ENCODE data around the gene KDM3B.

- TF ChIP-seq REST (IDR thresholded peaks at IDR 0.05; ENCODE audit: low read depth, low read length) (no peak), CHD2 (IDR thresholded peaks at IDR 0.05; ENCODE audit: low read length, partially characterized antibody) (no peak)
Observed at GRCh38 chr5:138455232-138455930, 102.9 kb downstream of the KDM3B start.

All from SK-N-SH (cell line).